HG02840 (cell line): ENCODE results near the gene RFX2.
"Not testable (repeated sequence)": the region's sequence is repeated elsewhere in the genome, so short reads cannot be mapped to it uniquely, and the experiment has no call there.

Source experiments
- ATAC-seq: cut with Tn5 transposase; IDR thresholded peaks from one replicate; pipeline ENCODE4 v1.9.1; 2021; ENCODE audit warnings: mild to moderate bottlenecking, moderate library complexity, moderate number of reproducible peaks; ENCODE audit not compliant: unreplicated experiment, low FRiP score

Gene RFX2

DNA sequence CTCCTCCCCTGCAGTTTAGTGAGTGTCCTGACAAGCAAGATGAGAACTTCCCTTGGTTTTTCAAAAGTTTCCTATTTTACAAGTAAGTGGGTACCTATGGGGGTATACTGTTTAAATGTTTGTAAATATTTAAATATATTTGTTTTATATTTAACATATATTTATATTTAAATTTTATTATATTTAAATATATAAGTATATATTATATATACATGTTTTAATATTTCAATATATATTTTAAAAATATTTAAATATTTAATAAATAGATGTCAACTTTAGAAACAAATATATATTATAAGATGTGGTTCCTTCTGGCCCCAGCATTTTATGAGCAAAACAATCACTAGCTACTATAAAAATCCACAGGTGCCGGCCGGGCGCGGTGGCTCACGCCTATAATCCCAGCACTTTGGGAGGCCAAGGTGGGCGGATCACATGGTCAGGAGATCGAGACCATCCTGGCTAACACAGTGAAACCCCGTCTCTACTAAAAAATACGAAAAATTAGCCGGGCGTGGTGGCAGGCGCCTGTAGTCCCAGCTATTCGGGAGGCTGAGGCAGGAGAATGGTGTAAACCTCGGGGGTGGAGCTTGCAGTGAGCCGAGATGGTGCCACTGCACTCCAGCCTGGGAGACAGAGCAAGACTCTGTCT, 3.5 kb downstream of the RFX2 start:
- not testable (repeated sequence) for ATAC-seq

DNA sequence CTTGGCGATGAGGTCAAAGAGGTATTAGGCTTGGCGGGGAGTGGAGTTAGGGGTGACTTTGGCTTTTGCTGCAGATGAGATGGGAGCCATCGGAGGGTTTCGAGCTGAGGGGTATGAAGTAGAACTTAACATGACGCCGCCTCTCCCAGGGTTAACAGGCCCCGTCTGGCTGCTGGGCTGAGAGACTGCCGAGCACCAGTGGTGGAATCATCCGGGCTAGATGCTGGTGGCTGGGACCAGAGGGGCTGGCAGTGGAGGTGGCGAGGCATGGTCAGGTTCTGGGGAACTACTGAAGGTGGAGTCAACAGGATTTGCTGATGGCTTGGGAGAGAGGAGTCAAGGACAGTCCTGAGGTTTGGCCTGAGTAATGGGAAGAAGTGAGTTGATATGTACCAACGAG, 4.9 kb downstream of the RFX2 start:
- ATAC-seq: no peak

DNA sequence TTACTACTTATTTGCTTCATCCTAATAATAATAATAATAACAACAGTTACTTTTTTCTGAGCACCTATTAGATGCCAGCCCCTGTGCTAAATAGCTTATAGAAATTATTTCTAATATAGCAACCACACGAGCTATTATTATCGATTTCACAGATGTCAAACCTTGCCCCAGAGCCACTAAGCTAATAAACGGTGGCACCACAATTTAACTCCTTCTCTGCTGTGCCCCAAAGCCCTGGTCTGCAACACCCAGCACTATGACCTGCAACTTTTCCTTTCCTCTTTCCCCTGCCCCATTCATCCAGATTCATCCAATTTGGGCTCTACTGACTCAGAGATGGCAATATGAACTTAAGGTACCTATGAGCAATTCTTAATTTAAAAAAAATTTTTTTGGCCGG, 6.4 kb downstream of the RFX2 start:
- ATAC-seq: no peak

DNA sequence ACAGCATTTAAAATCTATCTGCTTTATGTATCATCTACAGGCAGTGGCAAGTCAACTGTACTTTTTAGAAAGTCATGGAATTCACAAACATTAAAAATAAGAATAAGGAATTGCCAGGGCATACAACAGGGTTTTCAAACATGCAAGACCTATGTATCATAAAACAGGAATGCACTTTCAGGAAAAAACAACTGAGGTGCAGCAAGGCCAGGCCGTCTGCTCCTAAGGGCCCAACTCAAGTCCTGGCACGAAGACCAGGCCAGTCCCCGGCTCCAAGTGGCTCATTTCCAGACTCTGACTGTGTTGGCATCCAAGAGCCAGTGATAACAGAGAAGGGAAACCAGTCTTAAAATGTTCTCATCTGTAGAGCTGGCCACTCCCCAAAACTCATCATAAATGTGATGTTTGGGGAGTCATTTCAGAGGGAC, 7.1 kb downstream of the RFX2 start:
- ATAC-seq: no peak

DNA sequence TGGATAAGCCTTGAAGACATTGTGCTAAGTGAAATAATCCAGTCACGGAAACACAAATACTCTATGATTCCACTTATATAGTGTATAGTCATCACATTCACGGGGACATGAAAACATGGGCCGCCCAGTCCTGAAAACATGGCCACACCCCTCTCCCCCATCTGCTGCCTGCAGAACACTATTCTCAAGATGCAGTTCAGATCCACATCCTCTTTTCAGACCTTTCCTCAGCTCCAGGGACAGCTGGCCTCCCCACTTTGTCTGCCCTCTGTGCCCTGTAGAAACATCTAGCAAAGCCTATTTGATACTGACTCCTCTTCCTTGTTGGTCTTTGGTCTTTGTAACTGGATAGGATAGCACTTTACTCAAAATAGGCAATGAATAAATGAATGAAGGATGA, 8.3 kb downstream of the RFX2 start:
- ATAC-seq: no peak

DNA sequence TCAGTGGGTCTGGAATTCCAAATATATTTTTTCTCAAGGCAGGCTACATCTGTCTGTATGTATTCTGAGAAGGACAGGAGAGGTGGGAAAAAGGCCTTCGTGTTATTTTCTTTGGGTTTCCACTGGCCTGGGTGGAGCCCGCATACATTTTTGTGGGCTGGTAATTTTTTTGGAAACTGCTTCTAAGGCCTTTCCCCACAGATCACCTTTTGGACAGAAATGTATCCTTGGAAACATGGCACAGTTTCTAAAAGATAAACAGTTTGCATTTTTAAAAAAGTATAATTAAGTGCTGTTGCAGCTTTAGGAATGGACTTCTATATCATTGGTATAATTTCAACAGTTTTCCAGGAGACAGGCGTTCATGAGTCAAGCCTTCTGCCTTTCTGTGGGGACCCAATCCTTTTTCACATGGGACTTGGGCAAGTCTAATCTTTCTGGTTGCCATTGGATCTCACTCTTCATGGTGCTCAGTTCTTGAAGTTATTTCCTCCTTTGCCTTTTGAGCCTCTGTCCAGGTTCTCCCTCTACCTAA, 8.9 kb downstream of the RFX2 start:
- ATAC-seq: no peak

DNA sequence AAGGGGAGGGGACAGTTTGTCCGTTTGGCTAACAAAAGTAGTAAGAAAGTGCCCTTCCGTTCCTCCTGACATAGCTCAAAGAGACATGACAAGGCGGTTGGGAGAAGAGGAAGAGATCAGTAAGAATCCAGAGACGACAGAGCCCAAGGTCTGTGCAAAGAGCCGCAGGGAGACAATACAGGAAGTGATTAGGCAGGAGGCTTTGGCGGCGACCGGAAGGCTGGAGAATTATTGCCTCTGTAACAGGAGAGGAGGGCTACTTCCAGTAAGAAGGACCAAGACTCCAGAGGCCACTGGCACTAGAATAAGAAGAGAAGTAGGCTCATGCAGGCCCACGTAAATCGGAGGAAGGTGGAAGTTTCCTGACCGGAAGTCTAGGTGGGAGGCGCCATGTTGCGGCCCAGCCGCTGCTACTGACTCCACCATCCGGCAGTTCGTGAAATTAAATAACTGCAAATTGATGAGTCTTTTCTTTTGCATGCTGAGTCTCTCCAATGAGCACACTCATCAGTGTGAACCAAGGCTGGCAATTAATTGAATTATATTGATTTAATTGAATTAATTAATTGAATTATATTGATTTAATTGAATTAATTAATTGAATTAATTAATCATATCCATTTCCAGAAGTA, 9.9 kb downstream of the RFX2 start:
- ATAC-seq: no peak

DNA sequence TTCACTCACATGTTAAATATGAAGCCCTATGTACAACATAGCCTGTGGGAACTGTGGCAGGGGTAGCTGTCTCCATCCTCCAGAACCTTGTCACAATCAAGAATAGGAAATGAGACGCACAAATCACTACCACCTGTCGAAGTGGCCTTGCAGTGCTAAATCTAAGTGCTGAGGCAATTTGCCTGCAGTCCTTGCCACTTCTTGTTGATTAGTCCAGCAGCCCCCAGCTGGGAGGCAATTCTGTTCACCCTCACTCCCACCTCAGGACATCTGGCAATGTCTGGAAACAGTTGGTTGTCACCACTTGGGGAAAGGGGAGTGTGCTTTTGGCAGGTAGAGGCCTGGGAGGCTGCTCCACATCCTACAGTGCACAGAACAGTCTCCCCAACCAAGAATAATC, 10.7 kb downstream of the RFX2 start:
- ATAC-seq: no peak

DNA sequence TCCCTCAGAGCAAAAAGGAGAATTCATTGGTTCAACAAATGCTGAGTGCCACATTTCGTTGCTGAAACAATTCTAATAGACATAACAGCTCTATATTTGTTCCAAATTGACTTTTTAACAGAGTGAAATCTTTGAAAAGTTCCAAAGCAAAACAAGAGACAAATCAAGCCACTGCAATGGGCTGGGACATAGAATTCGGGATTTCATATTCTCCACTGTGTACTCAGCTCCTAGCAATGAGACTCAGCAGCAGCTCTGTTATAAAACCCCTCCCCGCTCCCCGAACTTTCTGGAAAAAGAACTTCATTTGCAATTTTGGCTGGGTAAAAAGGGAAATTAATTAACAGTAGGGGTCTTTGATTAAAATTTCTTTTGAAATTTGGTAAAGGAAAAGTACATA, 11.3 kb downstream of the RFX2 start:
- ATAC-seq: no peak

DNA sequence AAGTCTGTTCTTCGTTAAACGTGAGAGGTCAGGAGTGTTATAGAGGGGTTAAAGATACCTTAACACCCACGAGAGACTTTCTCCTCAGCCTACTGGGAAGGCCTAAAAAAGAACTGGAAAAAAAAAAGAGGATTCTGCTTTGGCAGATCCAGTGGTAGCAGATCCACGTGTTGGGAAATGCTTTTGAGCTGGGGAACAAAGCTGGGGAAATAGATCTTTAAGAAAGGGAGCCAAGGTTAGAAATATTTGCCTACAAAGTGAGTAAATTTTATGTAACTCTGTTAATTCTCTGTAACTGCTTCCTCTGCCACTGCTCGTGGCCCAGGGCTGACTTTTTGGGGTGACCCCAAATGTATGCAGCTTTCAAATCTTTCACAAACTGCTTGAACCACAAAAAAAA, 11.7 kb downstream of the RFX2 start:
- no peak for ATAC-seq

DNA sequence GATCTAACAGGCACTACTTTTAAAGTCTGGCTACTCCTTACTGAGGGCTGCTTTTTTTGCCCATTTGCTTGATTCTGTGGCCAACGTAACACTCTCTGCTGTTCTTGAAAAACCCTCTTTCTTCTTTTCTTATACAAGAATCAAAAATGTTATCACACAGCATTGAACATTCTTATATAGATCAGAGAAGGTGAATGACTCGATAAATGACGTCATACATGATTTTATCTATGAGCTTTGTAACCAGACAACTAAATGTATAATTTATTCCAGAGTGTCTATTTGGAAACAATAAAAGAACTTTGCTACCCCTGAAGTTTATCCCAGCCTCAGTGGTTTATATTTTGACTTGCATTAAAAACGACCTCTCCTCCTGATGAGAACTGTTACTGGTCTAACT, 12.4 kb downstream of the RFX2 start:
- ATAC-seq: no peak

DNA sequence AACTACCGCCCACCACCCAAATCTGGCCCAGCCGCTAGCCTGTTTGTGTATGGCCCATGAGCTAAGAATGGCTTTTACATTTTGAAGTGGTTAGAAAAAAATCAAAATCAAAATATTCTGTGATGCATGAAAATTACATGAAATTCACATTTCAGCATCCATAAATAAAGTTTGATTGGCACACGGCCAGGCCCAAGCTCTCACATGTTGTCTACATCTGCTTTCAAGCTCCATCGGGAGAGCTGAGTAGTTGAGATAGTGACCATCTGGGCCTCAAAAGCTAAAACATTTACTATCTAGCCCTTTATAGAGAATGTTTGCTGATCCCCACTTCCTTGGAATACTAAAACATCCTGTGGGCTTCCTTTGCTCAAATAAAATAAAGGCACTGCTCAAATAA, 14.5 kb downstream of the RFX2 start:
- no peak for ATAC-seq

DNA sequence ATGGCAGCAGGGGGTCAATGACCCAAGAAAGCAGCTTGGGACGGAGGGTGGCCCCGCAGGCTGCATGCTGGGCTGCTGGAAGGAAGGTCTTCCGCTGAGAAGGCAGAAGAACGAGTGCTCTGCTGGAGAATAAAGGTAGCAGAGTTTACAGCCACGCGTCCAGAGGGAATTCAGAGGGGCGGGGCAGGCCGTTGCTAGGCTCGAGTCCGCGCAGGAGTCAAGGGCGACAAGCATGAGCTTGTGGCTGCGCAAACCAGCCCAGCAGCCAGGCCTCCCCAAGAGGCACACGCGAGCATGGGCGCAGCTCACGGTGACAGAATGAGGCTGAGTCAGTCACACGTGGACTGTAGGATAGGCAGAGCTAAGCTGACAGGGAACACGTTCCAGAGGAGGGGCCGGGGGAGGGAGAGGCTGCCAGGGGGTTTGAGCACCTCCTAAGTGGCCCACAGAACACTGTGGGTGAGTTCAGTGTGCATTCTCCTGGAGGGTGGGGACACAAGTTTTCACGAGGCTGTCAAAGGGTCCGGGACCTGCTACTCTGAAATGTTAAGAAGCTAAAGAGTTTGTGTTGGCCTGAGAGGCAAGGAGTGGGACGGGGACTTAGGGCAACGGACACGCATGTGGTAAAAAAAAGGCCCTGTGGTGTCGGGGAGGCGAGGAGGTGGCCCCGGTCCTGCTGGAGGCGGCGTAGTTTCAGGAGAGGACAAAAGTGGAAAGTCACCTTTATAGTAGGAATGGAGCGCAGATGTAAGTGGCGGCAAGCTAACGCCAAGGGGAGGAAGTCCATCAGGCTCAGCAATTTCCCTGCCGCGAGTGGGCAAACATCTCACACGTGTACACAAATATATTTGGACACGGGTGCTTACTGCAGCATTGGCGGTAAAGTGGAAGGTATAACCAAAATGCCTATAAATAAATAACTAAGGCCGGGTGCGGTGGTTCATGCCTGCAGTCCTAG, 17.7 kb downstream of the RFX2 start:
- no peak for ATAC-seq

DNA sequence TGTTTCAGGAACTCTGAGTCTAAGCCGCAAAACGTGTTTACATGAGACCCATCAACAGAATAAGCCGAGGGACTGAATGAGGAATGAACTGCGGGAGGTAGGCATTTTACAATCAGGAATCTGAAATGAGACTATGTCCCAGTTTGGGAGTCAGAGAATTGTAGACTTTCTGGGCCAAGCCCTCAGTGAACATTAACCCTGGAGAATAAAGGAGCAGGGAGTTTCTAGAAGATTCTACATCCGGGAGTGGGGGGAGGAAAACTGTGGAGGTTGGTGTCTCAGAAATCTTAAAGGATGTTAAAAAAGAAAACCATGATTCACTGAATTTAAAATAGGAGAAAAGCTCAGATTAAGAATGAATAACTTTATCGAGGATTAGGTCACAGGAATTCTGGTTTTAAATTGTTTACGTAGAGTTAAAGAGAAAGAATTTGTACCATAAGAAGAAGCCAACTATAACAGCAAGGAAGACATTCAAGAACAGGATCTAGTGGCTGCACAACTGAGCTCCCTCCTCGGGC, 18.5 kb downstream of the RFX2 start:
- ATAC-seq: no peak

DNA sequence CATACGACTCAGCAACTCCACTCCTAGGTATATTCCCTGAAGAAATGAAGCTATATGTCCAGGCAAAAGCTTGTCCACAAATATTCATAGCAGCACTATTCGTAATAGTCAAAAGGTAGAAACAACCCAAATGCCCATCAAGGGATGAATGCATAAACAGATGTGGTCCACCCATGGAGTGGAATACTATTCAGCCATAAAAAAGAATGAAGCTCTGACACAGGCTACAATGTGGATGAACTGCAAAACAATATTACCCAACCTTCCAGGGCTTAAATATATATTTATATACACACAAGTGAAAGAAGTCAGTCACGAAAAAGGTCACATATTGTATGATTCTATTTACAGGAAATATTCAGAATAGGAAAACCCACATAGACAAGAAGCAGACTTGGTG, 19.7 kb downstream of the RFX2 start:
- ATAC-seq: no peak

DNA sequence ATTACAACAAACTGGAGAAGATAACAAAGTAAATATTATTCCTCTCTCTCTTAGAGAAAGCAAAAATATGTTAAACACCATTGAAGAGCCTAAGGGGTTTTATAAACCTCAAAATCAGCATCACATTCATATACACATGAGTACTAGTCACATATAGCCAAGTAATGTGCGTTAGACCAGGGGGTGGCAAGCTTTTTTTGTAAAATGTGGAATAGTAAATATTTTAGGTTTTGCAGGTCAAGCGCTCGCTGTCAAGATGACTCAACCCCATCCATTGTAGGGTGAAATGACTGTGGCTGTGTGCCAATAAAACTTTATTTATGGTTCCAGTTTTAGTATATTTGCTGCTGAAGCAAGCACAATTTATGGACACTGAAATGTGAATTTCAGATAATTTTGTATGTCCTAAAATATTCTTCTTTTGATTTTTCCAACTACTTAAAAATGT, 21.7 kb downstream of the RFX2 start:
- no peak for ATAC-seq

DNA sequence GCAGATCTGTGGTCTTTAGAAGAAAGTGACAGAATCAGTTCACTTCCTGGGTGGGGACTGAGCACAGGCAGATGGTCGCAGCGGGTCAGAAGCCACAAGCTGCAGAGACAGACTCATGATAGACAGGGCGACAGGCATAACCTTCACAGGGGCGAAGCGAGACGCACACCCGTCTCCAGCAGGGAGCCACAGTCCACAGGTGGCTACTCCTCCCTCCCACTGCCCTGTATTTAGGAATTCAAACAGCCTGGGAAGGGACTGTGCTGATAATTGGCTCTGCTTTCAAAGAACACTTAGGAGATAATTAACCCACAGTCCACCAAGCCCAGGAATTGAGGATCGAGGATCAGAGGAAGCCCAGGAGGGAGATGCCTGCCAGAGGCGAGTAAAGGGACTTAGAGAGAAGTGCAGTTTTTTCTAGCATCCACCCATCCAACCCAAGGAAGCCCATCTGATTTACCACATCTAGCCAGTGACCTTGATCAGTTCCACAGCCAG, 23.2 kb downstream of the RFX2 start:
- no peak for ATAC-seq

DNA sequence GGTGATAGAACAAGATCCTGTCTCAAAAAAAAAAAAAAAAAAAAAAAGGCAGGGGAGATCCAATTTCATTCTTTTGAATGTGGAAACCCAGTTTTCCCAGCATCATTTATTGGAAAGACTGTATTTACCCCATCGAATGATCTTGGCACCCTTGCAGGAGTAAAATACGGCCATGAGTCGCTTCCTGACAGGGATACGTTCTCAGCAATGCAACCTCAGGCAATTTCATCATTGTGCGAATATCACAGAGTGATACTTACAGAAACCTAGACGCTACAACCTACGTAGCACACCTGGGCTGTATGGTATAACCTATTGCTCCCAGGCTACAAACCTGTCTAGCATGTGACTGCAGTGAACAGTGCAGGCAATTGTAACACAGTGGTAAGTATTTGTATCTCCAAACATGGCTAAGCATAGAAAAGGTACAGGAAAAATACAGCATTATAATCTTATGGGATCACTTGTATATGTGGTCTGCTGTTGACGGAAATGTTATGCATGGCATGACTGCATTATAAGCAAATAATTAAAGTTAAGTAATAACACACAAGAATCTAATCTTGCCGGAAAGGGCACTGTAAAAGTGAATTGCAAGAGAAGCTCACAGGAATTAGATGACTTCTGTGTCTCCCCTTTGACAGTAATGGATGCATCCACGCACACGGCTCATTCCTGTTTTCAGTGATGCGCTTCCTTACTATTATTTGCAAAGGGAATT, 24.1 kb downstream of the RFX2 start:
- no peak for ATAC-seq

DNA sequence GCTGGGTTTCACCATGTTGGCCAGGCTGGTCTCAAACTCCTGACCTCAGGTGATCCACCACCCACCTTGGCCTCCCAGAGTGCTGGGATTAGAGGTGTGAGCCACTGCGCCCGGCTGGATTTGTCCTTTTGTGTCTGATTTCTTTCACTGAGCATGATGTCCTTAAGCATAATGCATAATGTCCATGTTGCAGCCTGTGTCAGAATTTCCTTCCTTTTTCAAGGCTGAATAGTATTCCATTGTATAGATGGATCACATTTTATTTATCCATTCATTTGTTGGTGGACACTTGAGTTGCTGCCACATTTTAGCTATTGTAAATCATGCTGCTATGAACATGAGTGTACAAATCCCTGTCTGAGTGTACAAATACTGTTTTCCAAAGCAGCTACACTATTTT, 25.5 kb downstream of the RFX2 start:
- ATAC-seq: no peak

DNA sequence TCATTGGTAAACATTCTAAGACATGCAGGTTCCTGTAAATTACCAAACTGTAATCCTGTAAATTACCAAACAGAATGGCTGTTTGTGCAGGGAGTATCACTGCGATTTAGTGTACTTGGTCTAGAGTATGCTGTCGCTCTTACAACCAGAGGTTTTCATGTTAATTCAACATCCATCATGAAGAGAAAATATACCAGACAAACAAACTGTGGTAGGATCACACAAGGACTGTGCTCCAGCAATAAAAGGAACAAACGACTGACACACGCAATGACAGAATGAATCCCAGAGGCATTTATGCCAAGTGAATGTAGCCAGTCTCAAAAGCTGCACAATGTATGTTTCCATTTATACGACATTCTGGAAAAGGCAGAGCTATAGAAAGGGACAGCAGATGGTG, 31.2 kb downstream of the RFX2 start:
- ATAC-seq: no peak
